ENCODE measurements around the gene GPS1.
A peak's percentile ranks its signal among the peaks of the same experiment; 100 is the strongest.

Gene GPS1

GRCh38 chr17:82104797-82105416, 53.2 kb downstream of the GPS1 start:
- peak overlapping the region; percentile 63; the same call in 1 of the 2 replicates for H3K4me3 ChIP-seq (ENCODE audit: low read depth, low read length)
- TF ChIP-seq CTCF (IDR thresholded peaks at IDR 0.05; ENCODE audit: low read depth, low read length, missing control alignments) = no peak
- no peak for DNase-seq (ENCODE audit: low read depth)

- TF ChIP-seq CTCF (IDR thresholded peaks at IDR 0.05; ENCODE audit: low read depth, low read length, missing control alignments) = no peak
- H3K4me3 ChIP-seq (ENCODE audit: low read depth, low read length) = peak overlapping the region; percentile 63
- no peak for DNase-seq (ENCODE audit: low read depth)
Measured at GRCh38 chr17:82105417-82105881, 53.8 kb downstream of the GPS1 start.

GRCh38 chr17:82105882-82106687, 54.4 kb downstream of the GPS1 start:
- peak; percentile 63 for TF ChIP-seq CTCF (IDR thresholded peaks at IDR 0.05; ENCODE audit: low read depth, low read length, missing control alignments)
- peak overlapping the region; percentile 63 for H3K4me3 ChIP-seq (ENCODE audit: low read depth, low read length)
- DNase-seq (ENCODE audit: low read depth) = peak; percentile 53

GRCh38 chr17:82106688-82107305, 55.1 kb downstream of the GPS1 start:
- H3K4me3 ChIP-seq (ENCODE audit: low read depth, low read length) = peak overlapping the region; percentile 63
- TF ChIP-seq CTCF (IDR thresholded peaks at IDR 0.05; ENCODE audit: low read depth, low read length, missing control alignments) = no peak
- no peak for DNase-seq (ENCODE audit: low read depth)
